H9 (cell line): ENCODE measurements around the gene DHRS13. TPM values are rescaled to one million over a fixed set of nuclear protein-coding genes. Genes with fewer than 3 reads are reported as not detected.

Source experiments
- DNase-seq: peaks from one replicate; pipeline ENCODE4 v3.0.0-alpha.2; 2017
- H2AFZ ChIP-seq: one replicate; pipeline ENCODE4 v1.6.1; 2013; ENCODE audit warnings: mild to moderate bottlenecking, low read length, control low read depth, moderate library complexity
- H2AK5ac ChIP-seq: 2 replicates; pipeline ENCODE4 v1.6.1; 2013; ENCODE audit warnings: low read length, control low read depth, mixed read lengths; ENCODE audit not compliant: insufficient read length
- H2BK120ac ChIP-seq: one replicate; pipeline ENCODE4 v1.6.1; 2013; ENCODE audit warnings: low read depth, mild to moderate bottlenecking, low read length, control low read depth, inconsistent platforms; ENCODE audit not compliant: poor library complexity, severe bottlenecking
- H2BK12ac ChIP-seq: 2 replicates; pipeline ENCODE4 v1.6.1; 2013; ENCODE audit warnings: low read length, control low read depth, mixed read lengths, low read depth; ENCODE audit not compliant: insufficient read length
- H2BK15ac ChIP-seq: 2 replicates; pipeline ENCODE4 v1.6.1; 2013; ENCODE audit warnings: low read depth, low read length, control low read depth
- H2BK20ac ChIP-seq: one replicate; pipeline ENCODE4 v1.6.1; 2013; ENCODE audit warnings: low read depth, mild to moderate bottlenecking, low read length, control low read depth, inconsistent platforms; ENCODE audit not compliant: poor library complexity, severe bottlenecking
- H2BK5ac ChIP-seq: 2 replicates; pipeline ENCODE4 v1.6.1; 2013; ENCODE audit warnings: low read length, control low read depth, mixed read lengths; ENCODE audit not compliant: insufficient read length
- H3K14ac ChIP-seq: 2 replicates; pipeline ENCODE4 v1.6.1; 2013; ENCODE audit warnings: low read length, control low read depth; ENCODE audit not compliant: insufficient read depth
- H3K18ac ChIP-seq: 2 replicates; pipeline ENCODE4 v1.6.1; 2013; ENCODE audit warnings: low read depth, mild to moderate bottlenecking, mixed read lengths, low read length, control low read depth; ENCODE audit not compliant: insufficient read length
- H3K23ac ChIP-seq: 2 replicates; pipeline ENCODE4 v1.6.1; 2013; ENCODE audit warnings: low read length, control low read depth, mixed read lengths, low read depth; ENCODE audit not compliant: insufficient read length
- H3K23me2 ChIP-seq: 2 replicates; pipeline ENCODE4 v1.6.1; 2013; ENCODE audit warnings: low read depth, mild to moderate bottlenecking, mixed read lengths, low read length, control low read depth; ENCODE audit not compliant: insufficient read length, poor library complexity, severe bottlenecking
- H3K27ac ChIP-seq: 2 replicates; pipeline ENCODE4 v1.5.1; 2013; ENCODE audit warnings: low read length, control low read depth, mixed read lengths, low read depth; ENCODE audit not compliant: insufficient read length
- H3K27me3 ChIP-seq: 2 replicates; pipeline ENCODE4 v1.6.1; 2013; ENCODE audit warnings: low read length, control low read depth, inconsistent platforms; ENCODE audit not compliant: insufficient read depth
- H3K4ac ChIP-seq: 2 replicates; pipeline ENCODE4 v1.6.1; 2013; ENCODE audit warnings: low read depth, mild to moderate bottlenecking, control low read depth, inconsistent platforms, low read length, moderate library complexity
- H3K4me1 ChIP-seq: 2 replicates; pipeline ENCODE4 v1.6.1; 2013; ENCODE audit warnings: low read length, control low read depth, inconsistent platforms; ENCODE audit not compliant: insufficient read depth
- H3K4me2 ChIP-seq: 2 replicates; pipeline ENCODE4 v1.6.1; 2013; ENCODE audit warnings: low read length, control low read depth, mixed read lengths; ENCODE audit not compliant: insufficient read length, insufficient read depth
- H3K56ac ChIP-seq: 2 replicates; pipeline ENCODE4 v1.6.1; 2013; ENCODE audit warnings: low read depth, mild to moderate bottlenecking, mixed read lengths, low read length, control low read depth; ENCODE audit not compliant: insufficient read length
- H3K79me1 ChIP-seq: 2 replicates; pipeline ENCODE4 v1.6.1; 2013; ENCODE audit warnings: low read depth, mild to moderate bottlenecking, moderate library complexity, low read length, control low read depth, inconsistent platforms; ENCODE audit not compliant: insufficient read depth, poor library complexity, severe bottlenecking
- H3K79me2 ChIP-seq: 2 replicates; pipeline ENCODE4 v1.6.1; 2013; ENCODE audit warnings: low read length, control low read depth, inconsistent platforms; ENCODE audit not compliant: insufficient read depth
- H3K9ac ChIP-seq: 2 replicates; pipeline ENCODE4 v1.6.1; 2013; ENCODE audit warnings: low read length, control low read depth, mixed read lengths; ENCODE audit not compliant: insufficient read length; ENCODE audit errors: extremely low read depth
- H3K9me3 ChIP-seq: one replicate; pipeline ENCODE4 v1.6.1; 2013; ENCODE audit warnings: low read depth, low read length, inconsistent platforms; ENCODE audit not compliant: control insufficient read depth
- H3T11ph ChIP-seq: one replicate; pipeline ENCODE4 v1.6.1; 2013; ENCODE audit warnings: mild to moderate bottlenecking, low read length, control low read depth, inconsistent platforms
- H4K20me1 ChIP-seq: one replicate; pipeline ENCODE4 v1.6.1; 2013; ENCODE audit not compliant: control insufficient read depth, insufficient read length, insufficient read depth
- H4K5ac ChIP-seq: 2 replicates; pipeline ENCODE4 v1.6.1; 2013; ENCODE audit warnings: low read depth, mild to moderate bottlenecking, mixed read lengths, low read length, control low read depth; ENCODE audit not compliant: insufficient read length
- H4K8ac ChIP-seq: replicated peaks from 2 replicates; pipeline ENCODE4 v1.6.1; 2013; ENCODE audit warnings: low read length, control low read depth, mixed read lengths, low read depth; ENCODE audit not compliant: insufficient read length
- H4K91ac ChIP-seq: 2 replicates; pipeline ENCODE4 v1.6.1; 2013; ENCODE audit warnings: low read depth, mild to moderate bottlenecking, moderate library complexity, mixed read lengths, low read length, control low read depth; ENCODE audit not compliant: insufficient read length
- H3K27ac Mint-ChIP-seq, 3 experiments: 2 replicates in 2 of 3; 3 replicates in 1 of 3; pipeline ENCODE4 v1.8.0; 2020 to 2021; ENCODE audit warnings: mixed read lengths in 3 of 3, mild to moderate bottlenecking in 1 of 3, moderate library complexity in 1 of 3
- H3K27me3 Mint-ChIP-seq: 2 replicates; pipeline ENCODE4 v1.8.0; 2021; ENCODE audit warnings: low read depth, mild to moderate bottlenecking, moderate library complexity, mixed read lengths
- H3K36me3 Mint-ChIP-seq, 3 experiments: 2 replicates in 2 of 3; 3 replicates in 1 of 3; pipeline ENCODE4 v1.8.0; 2020 to 2021; ENCODE audit warnings: low read depth in 3 of 3, mixed read lengths in 3 of 3; ENCODE audit not compliant: insufficient read depth in 1 of 3
- H3K4me1 Mint-ChIP-seq, 2 experiments: 2 replicates each; pipeline ENCODE4 v1.8.0; 2020; ENCODE audit warnings: mixed read lengths in 2 of 2
- H3K4me3 Mint-ChIP-seq, 2 experiments: 2 replicates in 1 of 2; 3 replicates in 1 of 2; pipeline ENCODE4 v1.8.0; 2020 to 2021; ENCODE audit warnings: mild to moderate bottlenecking in 2 of 2, mixed read lengths in 2 of 2, moderate library complexity in 1 of 2
- H3K9me3 Mint-ChIP-seq, 2 experiments: 2 replicates in 1 of 2; 3 replicates in 1 of 2; pipeline ENCODE4 v1.8.0; 2020; ENCODE audit warnings: mild to moderate bottlenecking in 2 of 2, mixed read lengths in 2 of 2, moderate library complexity in 1 of 2
- CTCF ChIP-seq: fragments of 200-600 bp; sonication (generic); conservative IDR thresholded peaks from 3 replicates; pipeline ENCODE4 v1.8.0; 2021; ENCODE audit warnings: antibody characterized with exemption, mild to moderate bottlenecking
- WGBS: extraction: QIAGEN DNeasy Blood & Tissue Kit; methylation state at CpG from one replicate; pipeline ENCODE4 v1.1.7; 2013; ENCODE audit warnings: missing lambda C conversion rate, low lambda C conversion rate, mixed read lengths; ENCODE audit not compliant: insufficient read length; ENCODE audit errors: extremely low coverage; 5-methylcytosine and 5-hydroxymethylcytosine counted together
- total RNA-seq: library from RNA; stranded (reverse); gene quantifications from 2 replicates; pipeline ENCODE4 v1.2.1, GENCODE V29; 2021

DHRS13 gene
- total RNA-seq, 1 experiment from 2014 or later = 29.6 TPM

- H3K27ac Mint-ChIP-seq = peak overlapping the region; percentile 15 to 65 (median 55); a peak in 4 of 7 replicates
- H4K5ac ChIP-seq = no peak overlapping the region
These were observed 5.8 kb upstream of the DHRS13 start for GRCh38 chr17:28908640-28909167.

More at GRCh38 chr17:28908640-28909167, 5.8 kb upstream of the DHRS13 start:
- H3K4me1 Mint-ChIP-seq = peaks cover 25 to 41% of the 10 kb centered on the region in 2 experiments
- no peak overlapping the region for H2BK15ac ChIP-seq
- no peak overlapping the region for H3K4me3 Mint-ChIP-seq
- H3K18ac ChIP-seq = no peak overlapping the region
- H2BK120ac ChIP-seq = no peak overlapping the region
- no peak for DNase-seq
- no peak overlapping the region for H2BK20ac ChIP-seq
- no peak overlapping the region for H2BK5ac ChIP-seq
- H2BK12ac ChIP-seq = no peak overlapping the region
- TF ChIP-seq CTCF = no peak
- H3K27me3 ChIP-seq = no peaks in the 10 kb centered on the region
- WGBS = no CpG with 5 or more reads among the region's 6 CpGs
- H3K79me2 ChIP-seq = no peaks in the 10 kb centered on the region
- H3K4me2 ChIP-seq = no peak overlapping the region
- H4K8ac ChIP-seq = no peak overlapping the region
- no peak overlapping the region for H2AK5ac ChIP-seq
- H3K9ac ChIP-seq = no peak overlapping the region
- H2AFZ ChIP-seq = no peak overlapping the region
- H3K23me2 ChIP-seq = no peaks in the 10 kb centered on the region
- H3K27me3 Mint-ChIP-seq = no peaks in the 10 kb centered on the region
- no peak overlapping the region for H3T11ph ChIP-seq
- H3K27ac ChIP-seq = no peak overlapping the region
- no peak overlapping the region for H3K14ac ChIP-seq
- H4K91ac ChIP-seq = no peak overlapping the region
- H3K79me1 ChIP-seq = no peaks in the 10 kb centered on the region
- no peaks in the 10 kb centered on the region for H3K9me3 Mint-ChIP-seq
- no peaks in the 10 kb centered on the region for H3K9me3 ChIP-seq
- H3K23ac ChIP-seq = no peak overlapping the region
- no peaks in the 10 kb centered on the region for H4K20me1 ChIP-seq
- H3K36me3 Mint-ChIP-seq = peaks cover 58 to 85% (median 69%) of the 10 kb centered on the region in 3 experiments
- H3K56ac ChIP-seq = no peak overlapping the region
- peaks cover 5% of the 10 kb centered on the region; the same call in 1 of the 2 replicates for H3K4me1 ChIP-seq
- H3K4ac ChIP-seq = no peak overlapping the region
